Transverse colon (tissue), 4 donors: ENCODE measurements around the gene SVIL. TPM values are rescaled to one million over a fixed set of nuclear protein-coding genes. Genes with fewer than 3 reads are reported as not detected.

ENCODE experiments used
- DNase-seq: peaks from one replicate; pipeline ENCODE4 v3.0.0-alpha.2; 2019
- H3K27ac ChIP-seq, 4 donors: fragments of 200-600 bp; sonication (generic); 2 replicates each; pipeline ENCODE4 v1.5.1; 2016 to 2018; ENCODE audit warnings: inconsistent platforms in 4 of 4
- H3K27me3 ChIP-seq: fragments of 200-600 bp; sonication (generic); 2 replicates; pipeline ENCODE4 v1.5.1; 2017; ENCODE audit warnings: inconsistent platforms
- H3K36me3 ChIP-seq, 4 donors: fragments of 200-600 bp; sonication (generic); 2 replicates each; pipeline ENCODE4 v1.5.1; 2017 to 2019; ENCODE audit warnings: inconsistent platforms in 4 of 4
- H3K4me1 ChIP-seq, 4 donors: fragments of 200-600 bp; sonication (generic); 2 replicates each; pipeline ENCODE4 v1.5.1; 2017 to 2020; ENCODE audit warnings: inconsistent platforms in 4 of 4
- H3K4me3 ChIP-seq, 4 donors: fragments of 200-600 bp; sonication (generic); 1 replicate in 1 of 4; 2 replicates in 3 of 4; pipeline versions ENCODE4 v1.5.1 to v1.6.1; 2017 to 2019; ENCODE audit warnings: inconsistent platforms in 4 of 4
- H3K9me3 ChIP-seq, 2 donors: fragments of 200-600 bp; sonication (generic); 2 replicates each; pipeline ENCODE4 v1.5.1; 2017 to 2019; ENCODE audit warnings: inconsistent platforms in 2 of 2
- CTCF ChIP-seq, 5 experiments: fragments of 200-600 bp in 3 of 5; fragments of 450-650 bp in 2 of 5; sonication (generic) in 3 of 5; IDR thresholded peaks; 1 replicate in 2 of 5; 2 replicates in 3 of 5; pipeline ENCODE4 v1.5.1; 2016 to 2017; ENCODE audit warnings: antibody characterized with exemption in 5 of 5, inconsistent platforms in 3 of 5, mild to moderate bottlenecking in 2 of 5, moderate library complexity in 1 of 5
- EP300 ChIP-seq: sonication (generic); formaldehyde crosslinking; IDR thresholded peaks from one replicate; pipeline ENCODE4 v1.6.1; 2017; ENCODE audit warnings: antibody characterized with exemption, low read depth
- POLR2A ChIP-seq: fragments of 450-650 bp; IDR thresholded peaks from one replicate; pipeline ENCODE4 v1.6.1; 2016; ENCODE audit warnings: antibody characterized with exemption, mild to moderate bottlenecking, moderate library complexity
- POLR2AphosphoS5 ChIP-seq, 3 donors: sonication (generic); formaldehyde crosslinking; IDR thresholded peaks; one replicate each; pipeline ENCODE4 v1.6.1; 2016; ENCODE audit warnings: antibody characterized with exemption in 3 of 3
- WGBS, 2 donors: methylation state at CpG; one replicate each; pipeline ENCODE4 v1.1.5; 2018; ENCODE audit warnings: low coverage in 1 of 2; 5-methylcytosine and 5-hydroxymethylcytosine counted together
- in situ Hi-C, 4 donors: fragments of 200-750 bp; cut with MboI; loops; one replicate each; pipeline versions ENCODE4 v1.15.0 to v1.15.1; 2017; ENCODE audit warnings: low sequenced_read_pairs in 3 of 4, low pct_ligation_motif_present in 1 of 4, low pct_unique_long_range_greater_than_20kb in 1 of 4
- intact Hi-C: fragments of 100-400 bp; cut with DNase I; formaldehyde crosslinking; loops from one replicate; pipeline ENCODE4 v1.15.1; 2023; ENCODE audit warnings: low total_unique reads
- total RNA-seq, 4 donors: library from RNA; depleted of rRNA; stranded (reverse); fragments of >200 nt; gene quantifications; one replicate each; pipeline ENCODE4 v1.1.0, GENCODE V29; 2016

SVIL gene
- total RNA-seq, 4 donors from 2014 or later: 146 to 192 (median 156) TPM

- Histone ChIP-seq H3K36me3 (peaks cover 0 to 75% (median 15%) of the 10 kb centered on the region in 4 donors), H3K27ac (peak overlapping the region in 3 of 4 donors; percentile 2 to 26 (median 13)), H3K4me3 (no peak overlapping the region), H3K4me1 (peaks cover 0 to 17% (median 8%) of the 10 kb centered on the region in 4 donors), H3K9me3 (no peaks in the 10 kb centered on the region), H3K27me3 (no peaks in the 10 kb centered on the region)
- intact Hi-C loops (no loop called here), in situ Hi-C loops (no loop called here)
- TF ChIP-seq POLR2AphosphoS5 (IDR thresholded peaks at IDR 0.05): no peak
- 62 to 65% methylated on average over 4 to 5 of the region's 5 CpGs for WGBS, 2 donors
- DNase-seq: no peak
These were observed 162.3 kb downstream of the SVIL start for GRCh38 chr10:29472301-29473086.

- TF ChIP-seq CTCF (IDR thresholded peaks at IDR 0.05): no peak
- TF ChIP-seq EP300: no peak
- peak in 1 of 3 donors; percentile 7 for TF ChIP-seq POLR2AphosphoS5 (IDR thresholded peaks at IDR 0.05)
- TF ChIP-seq POLR2A: no peak
- in situ Hi-C loops: no loop called here
- no peak overlapping the region for H3K4me3 ChIP-seq
- DNase-seq: no peak
- H3K36me3 ChIP-seq: peaks cover 0 to 85% (median 19%) of the 10 kb centered on the region in 4 donors
- H3K9me3 ChIP-seq: no peaks in the 10 kb centered on the region
- H3K4me1 ChIP-seq: peaks cover 0 to 17% (median 8%) of the 10 kb centered on the region in 4 donors
- intact Hi-C loops: no loop called here
- 12% methylated on average over 1 of the region's 1 CpG; no CpG with 5 or more reads in 1 of the 2 donors for WGBS, 2 donors
- no peaks in the 10 kb centered on the region for H3K27me3 ChIP-seq
- H3K27ac ChIP-seq: peak overlapping the region; percentile 5 to 54 (median 26)
These were observed 163.3 kb downstream of the SVIL start for GRCh38 chr10:29471544-29471859.

- 68 to 75% methylated on average over 8 to 14 of the region's 14 CpGs for WGBS, 2 donors
- peaks cover 0 to 17% (median 8%) of the 10 kb centered on the region in 4 donors for H3K4me1 ChIP-seq
- no peak for TF ChIP-seq POLR2A
- no peak for TF ChIP-seq CTCF (IDR thresholded peaks at IDR 0.05)
- no peak for TF ChIP-seq POLR2AphosphoS5 (IDR thresholded peaks at IDR 0.05)
- TF ChIP-seq EP300: no peak
- no peaks in the 10 kb centered on the region for H3K27me3 ChIP-seq
- peaks cover 0 to 86% (median 21%) of the 10 kb centered on the region in 4 donors for H3K36me3 ChIP-seq
- in situ Hi-C loops: no loop called here
- intact Hi-C loops: no loop called here
- DNase-seq: no peak
- no peaks in the 10 kb centered on the region for H3K9me3 ChIP-seq
- H3K27ac ChIP-seq: peak overlapping the region in 2 of 4 donors; percentile 27 to 54
- no peak overlapping the region for H3K4me3 ChIP-seq
These were observed 163.8 kb downstream of the SVIL start for GRCh38 chr10:29470843-29471543.

GRCh38 chr10:29470355-29470705, 164.4 kb downstream of the SVIL start:
- DNase-seq: no peak
- WGBS, 2 donors: 80 to 85% methylated on average over 1 to 16 of the region's 16 CpGs

More at GRCh38 chr10:29470355-29470705, 164.4 kb downstream of the SVIL start:
- H3K9me3 ChIP-seq: no peaks in the 10 kb centered on the region
- H3K36me3 ChIP-seq: peaks cover 0 to 86% (median 22%) of the 10 kb centered on the region in 4 donors
- H3K4me3 ChIP-seq: no peak overlapping the region
- H3K4me1 ChIP-seq: peaks cover 0 to 17% (median 8%) of the 10 kb centered on the region in 4 donors
- peak in 1 of 3 donors; percentile 26 for TF ChIP-seq POLR2AphosphoS5 (IDR thresholded peaks at IDR 0.05)
- TF ChIP-seq CTCF (IDR thresholded peaks at IDR 0.05): peak in 3 of 5 experiments; percentile 12 to 22 (median 15)
- TF ChIP-seq EP300: no peak
- no peak for TF ChIP-seq POLR2A
- intact Hi-C loops: no loop called here
- no peaks in the 10 kb centered on the region for H3K27me3 ChIP-seq
- peak overlapping the region in 3 of 4 donors; percentile 2 to 54 (median 21) for H3K27ac ChIP-seq
- in situ Hi-C loops: no loop called here
